HepG2 (cell line): ENCODE data around the gene YIPF3. TPM values are rescaled to one million over a fixed set of nuclear protein-coding genes. Genes with fewer than 3 reads are reported as not detected.

Experiments
- FOXO1 ChIP-seq: sonication (generic); formaldehyde crosslinking; IDR thresholded peaks from 2 replicates; pipeline ENCODE4 v1.4.0; 2020; ENCODE audit warnings: missing genetic modification reagents
- MXD4 ChIP-seq: IDR thresholded peaks from 2 replicates; pipeline ENCODE4 v1.6.1; 2016; ENCODE audit warnings: mild to moderate bottlenecking, missing biosample characterization, missing genetic modification reagents
- SRSF4 ChIP-seq: fragments of 200-400 bp; formaldehyde crosslinking; IDR thresholded peaks from one replicate; pipeline ENCODE4 v1.6.1; 2018; ENCODE audit warnings: mild to moderate bottlenecking, low read depth, low read length, moderate library complexity; ENCODE audit not compliant: poor library complexity, severe bottlenecking
- ZBTB42 ChIP-seq: sonication (generic); formaldehyde crosslinking; IDR thresholded peaks from 2 replicates; pipeline ENCODE4 v1.5.0; 2020; ENCODE audit warnings: mild to moderate bottlenecking, missing genetic modification reagents
- ZEB1 ChIP-seq: IDR thresholded peaks from 2 replicates; pipeline ENCODE4 v1.6.1; 2012; ENCODE audit warnings: mild to moderate bottlenecking, low read depth, inconsistent platforms; ENCODE audit not compliant: insufficient replicate concordance
- ZFP62 ChIP-seq: sonication (generic); formaldehyde crosslinking; IDR thresholded peaks from 2 replicates; pipeline ENCODE4 v1.4.0; 2020; ENCODE audit warnings: missing genetic modification reagents
- ZFX ChIP-seq: sonication (generic); formaldehyde crosslinking; IDR thresholded peaks from 2 replicates; pipeline ENCODE4 v1.4.0; 2020; ENCODE audit warnings: mild to moderate bottlenecking, low read depth, missing genetic modification reagents, moderate library complexity
- ZMAT3 ChIP-seq: sonication (generic); formaldehyde crosslinking; conservative IDR thresholded peaks from 2 replicates; pipeline ENCODE4 v1.7.0; 2021; ENCODE audit warnings: missing genetic modification reagents
- ZNF180 ChIP-seq: sonication (generic); formaldehyde crosslinking; IDR thresholded peaks from 2 replicates; pipeline ENCODE4 v1.4.0; 2020; ENCODE audit warnings: low read depth, missing genetic modification reagents, borderline replicate concordance
- ZNF230 ChIP-seq: sonication (generic); formaldehyde crosslinking; IDR thresholded peaks from 2 replicates; pipeline ENCODE4 v1.4.0; 2020; ENCODE audit warnings: mild to moderate bottlenecking, missing genetic modification reagents
- ZNF329 ChIP-seq: sonication (generic); formaldehyde crosslinking; IDR thresholded peaks from 2 replicates; pipeline ENCODE4 v1.9.0; 2021; ENCODE audit warnings: low read depth, mild to moderate bottlenecking, missing genetic modification reagents
- ZNF431 ChIP-seq: sonication (generic); formaldehyde crosslinking; IDR thresholded peaks from 2 replicates; pipeline ENCODE4 v1.9.0; 2022; ENCODE audit warnings: missing genetic modification reagents, low read depth, mild to moderate bottlenecking, borderline replicate concordance
- ZNF766 ChIP-seq: sonication (generic); formaldehyde crosslinking; IDR thresholded peaks from 2 replicates; pipeline ENCODE4 v1.5.0; 2020; ENCODE audit warnings: missing genetic modification reagents, borderline replicate concordance
- ZSCAN20 ChIP-seq: sonication (generic); formaldehyde crosslinking; IDR thresholded peaks from 2 replicates; pipeline ENCODE4 v1.4.0; 2020; ENCODE audit warnings: missing genetic modification reagents, mild to moderate bottlenecking, borderline replicate concordance
- polyA plus RNA-seq, 8 experiments: library from polyadenylated mRNA; depleted of rRNA in 3 of 8; stranded (reverse) in 7 of 8; unstranded in 1 of 8; fragments of >200 nt; fragmentation: Illumina TruSeq in 4 of 8; extraction: Trizol in 4 of 8; gene quantifications; 2 replicates each; pipeline versions ENCODE4 v1.2.1 to v1.2.3, GENCODE V29; 2011 to 2016; ENCODE audit warnings: low read depth in 4 of 8, missing spikeins in 1 of 8, mixed read lengths in 1 of 8; ENCODE audit not compliant: insufficient read depth in 1 of 8
- total RNA-seq, 5 experiments: library from RNA; depleted of rRNA; stranded (reverse); fragments of >200 nt; fragmentation: Illumina TruSeq; extraction: Trizol; gene quantifications; 2 replicates each; pipeline ENCODE4 v1.2.3, GENCODE V29; 2016; ENCODE audit warnings: low read depth in 1 of 5
- TF ChIP-seq, protein P1 (sequence below): sonication (generic); formaldehyde crosslinking; IDR thresholded peaks from 2 replicates; pipeline ENCODE4 v1.5.0; 2020; ENCODE audit warnings: mild to moderate bottlenecking, low read depth, missing genetic modification reagents, borderline replicate concordance
- TF ChIP-seq, protein P2 (sequence below): sonication (generic); formaldehyde crosslinking; IDR thresholded peaks from 2 replicates; pipeline ENCODE4 v1.5.0; 2020; ENCODE audit warnings: missing genetic modification reagents, mild to moderate bottlenecking, borderline replicate concordance
- TF ChIP-seq, protein P3 (sequence below): sonication (generic); formaldehyde crosslinking; IDR thresholded peaks from 2 replicates; pipeline ENCODE4 v1.5.0; 2020; ENCODE audit warnings: mild to moderate bottlenecking, missing genetic modification reagents, moderate library complexity
- TF ChIP-seq, protein P4 (sequence below): sonication (generic); formaldehyde crosslinking; IDR thresholded peaks from 2 replicates; pipeline ENCODE4 v1.8.0; 2022; ENCODE audit warnings: missing genetic modification reagents, low read depth, mild to moderate bottlenecking, borderline replicate concordance
- TF ChIP-seq, protein P5 (sequence below): sonication (generic); formaldehyde crosslinking; IDR thresholded peaks from 2 replicates; pipeline ENCODE4 v1.5.0; 2020; ENCODE audit warnings: missing genetic modification reagents
- TF ChIP-seq, protein P6 (sequence below): sonication (generic); formaldehyde crosslinking; IDR thresholded peaks from 2 replicates; pipeline ENCODE4 v1.9.0; 2021; ENCODE audit warnings: missing genetic modification reagents, borderline replicate concordance
- TF ChIP-seq, protein P7 (sequence below): sonication (generic); formaldehyde crosslinking; IDR thresholded peaks from 2 replicates; pipeline ENCODE4 v1.5.0; 2020; ENCODE audit warnings: missing genetic modification reagents

Gene YIPF3
- total and polyA plus RNA-seq, 2 of the 13 experiments (the other 11 are each of a cell fraction or from before 2014, with no cell fraction given) = 107 to 206 TPM

DNA sequence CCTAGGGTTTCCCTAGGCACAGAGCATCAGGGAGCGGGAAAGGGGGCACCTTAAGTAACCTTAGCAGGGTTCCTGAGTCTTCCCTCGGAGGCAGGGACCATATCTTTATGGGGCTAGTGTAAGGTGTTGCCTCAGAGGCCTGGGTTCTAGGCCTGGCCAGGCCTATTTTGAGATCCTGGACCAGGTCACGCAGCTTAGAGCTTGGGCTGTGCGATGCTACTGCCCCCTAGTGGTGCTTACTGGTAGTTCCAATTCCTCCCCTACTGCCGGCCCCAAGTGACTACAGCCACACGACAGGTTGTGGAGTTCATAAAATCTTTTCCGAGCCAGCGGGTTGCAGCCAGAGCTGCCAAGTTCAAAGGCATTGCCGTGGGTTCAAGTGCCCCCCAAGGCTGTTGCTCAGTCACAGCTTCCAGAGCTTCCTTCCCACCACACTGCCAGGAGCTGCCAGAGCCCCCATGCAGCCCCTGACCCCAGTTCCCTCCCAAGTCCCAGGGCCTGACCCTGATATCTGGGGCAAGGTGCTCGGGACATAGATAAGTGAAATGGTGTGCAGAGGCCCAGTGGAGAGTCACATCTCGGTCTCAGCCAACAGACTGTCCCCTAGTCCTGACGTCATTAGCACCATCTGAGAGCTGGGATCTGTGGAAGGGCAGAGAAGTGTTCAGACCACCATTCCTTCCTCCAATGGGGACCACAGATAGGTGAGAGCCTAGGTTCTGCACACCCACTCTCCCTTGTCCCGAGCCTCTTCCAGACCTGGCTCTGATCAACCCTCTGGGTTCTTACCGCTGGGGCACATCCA lies 9.9 kb downstream of the YIPF3 start (continued):
- TF ChIP-seq, protein P1, sequence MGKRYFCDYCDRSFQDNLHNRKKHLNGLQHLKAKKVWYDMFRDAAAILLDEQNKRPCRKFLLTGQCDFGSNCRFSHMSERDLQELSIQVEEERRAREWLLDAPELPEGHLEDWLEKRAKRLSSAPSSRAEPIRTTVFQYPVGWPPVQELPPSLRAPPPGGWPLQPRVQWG (CRISPR knock-in tag) = no peak
- TF ChIP-seq FOXO1 (CRISPR knock-in tag) (no peak), ZMAT3 (no peak), ZEB1 (peak; percentile 62), ZNF329 (CRISPR knock-in tag) (no peak), ZFP62 (CRISPR knock-in tag) (no peak), ZNF180 (CRISPR knock-in tag) (no peak), ZNF766 (CRISPR knock-in tag) (no peak), ZFX (peak; percentile 81), ZBTB42 (CRISPR knock-in tag) (no peak), ZNF431 (no peak), ZSCAN20 (CRISPR knock-in tag) (no peak), MXD4 (CRISPR knock-in tag) (no peak), ZNF230 (CRISPR knock-in tag) (no peak), SRSF4 (no peak)
- TF ChIP-seq, protein P2, sequence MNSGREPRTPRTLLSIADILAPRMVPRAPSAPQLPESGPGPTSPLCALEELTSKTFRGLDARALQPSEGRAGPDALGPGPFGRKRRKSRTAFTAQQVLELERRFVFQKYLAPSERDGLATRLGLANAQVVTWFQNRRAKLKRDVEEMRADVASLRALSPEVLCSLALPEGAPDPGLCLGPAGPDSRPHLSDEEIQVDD (CRISPR knock-in tag) = no peak
- TF ChIP-seq, protein P3, sequence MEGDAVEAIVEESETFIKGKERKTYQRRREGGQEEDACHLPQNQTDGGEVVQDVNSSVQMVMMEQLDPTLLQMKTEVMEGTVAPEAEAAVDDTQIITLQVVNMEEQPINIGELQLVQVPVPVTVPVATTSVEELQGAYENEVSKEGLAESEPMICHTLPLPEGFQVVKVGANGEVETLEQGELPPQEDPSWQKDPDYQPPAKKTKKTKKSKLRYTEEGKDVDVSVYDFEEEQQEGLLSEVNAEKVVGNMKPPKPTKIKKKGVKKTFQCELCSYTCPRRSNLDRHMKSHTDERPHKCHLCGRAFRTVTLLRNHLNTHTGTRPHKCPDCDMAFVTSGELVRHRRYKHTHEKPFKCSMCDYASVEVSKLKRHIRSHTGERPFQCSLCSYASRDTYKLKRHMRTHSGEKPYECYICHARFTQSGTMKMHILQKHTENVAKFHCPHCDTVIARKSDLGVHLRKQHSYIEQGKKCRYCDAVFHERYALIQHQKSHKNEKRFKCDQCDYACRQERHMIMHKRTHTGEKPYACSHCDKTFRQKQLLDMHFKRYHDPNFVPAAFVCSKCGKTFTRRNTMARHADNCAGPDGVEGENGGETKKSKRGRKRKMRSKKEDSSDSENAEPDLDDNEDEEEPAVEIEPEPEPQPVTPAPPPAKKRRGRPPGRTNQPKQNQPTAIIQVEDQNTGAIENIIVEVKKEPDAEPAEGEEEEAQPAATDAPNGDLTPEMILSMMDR (CRISPR knock-in tag) = peak; percentile 98
- TF ChIP-seq, protein P4, sequence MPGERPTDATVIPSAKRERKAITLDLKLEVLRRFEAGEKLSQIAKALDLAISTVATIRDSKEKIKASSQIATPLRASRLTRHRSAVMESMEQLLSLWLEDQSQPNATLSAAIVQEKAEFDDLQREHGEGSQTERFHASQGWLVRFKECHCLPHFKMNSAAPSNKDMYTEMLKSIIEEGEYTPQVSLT (CRISPR knock-in tag) = no peak
- TF ChIP-seq, protein P5, sequence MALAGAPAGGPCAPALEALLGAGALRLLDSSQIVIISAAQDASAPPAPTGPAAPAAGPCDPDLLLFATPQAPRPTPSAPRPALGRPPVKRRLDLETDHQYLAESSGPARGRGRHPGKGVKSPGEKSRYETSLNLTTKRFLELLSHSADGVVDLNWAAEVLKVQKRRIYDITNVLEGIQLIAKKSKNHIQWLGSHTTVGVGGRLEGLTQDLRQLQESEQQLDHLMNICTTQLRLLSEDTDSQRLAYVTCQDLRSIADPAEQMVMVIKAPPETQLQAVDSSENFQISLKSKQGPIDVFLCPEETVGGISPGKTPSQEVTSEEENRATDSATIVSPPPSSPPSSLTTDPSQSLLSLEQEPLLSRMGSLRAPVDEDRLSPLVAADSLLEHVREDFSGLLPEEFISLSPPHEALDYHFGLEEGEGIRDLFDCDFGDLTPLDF (CRISPR knock-in tag) = no peak
- TF ChIP-seq, protein P6, sequence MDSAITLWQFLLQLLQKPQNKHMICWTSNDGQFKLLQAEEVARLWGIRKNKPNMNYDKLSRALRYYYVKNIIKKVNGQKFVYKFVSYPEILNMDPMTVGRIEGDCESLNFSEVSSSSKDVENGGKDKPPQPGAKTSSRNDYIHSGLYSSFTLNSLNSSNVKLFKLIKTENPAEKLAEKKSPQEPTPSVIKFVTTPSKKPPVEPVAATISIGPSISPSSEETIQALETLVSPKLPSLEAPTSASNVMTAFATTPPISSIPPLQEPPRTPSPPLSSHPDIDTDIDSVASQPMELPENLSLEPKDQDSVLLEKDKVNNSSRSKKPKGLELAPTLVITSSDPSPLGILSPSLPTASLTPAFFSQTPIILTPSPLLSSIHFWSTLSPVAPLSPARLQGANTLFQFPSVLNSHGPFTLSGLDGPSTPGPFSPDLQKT = no peak
- TF ChIP-seq, protein P7, sequence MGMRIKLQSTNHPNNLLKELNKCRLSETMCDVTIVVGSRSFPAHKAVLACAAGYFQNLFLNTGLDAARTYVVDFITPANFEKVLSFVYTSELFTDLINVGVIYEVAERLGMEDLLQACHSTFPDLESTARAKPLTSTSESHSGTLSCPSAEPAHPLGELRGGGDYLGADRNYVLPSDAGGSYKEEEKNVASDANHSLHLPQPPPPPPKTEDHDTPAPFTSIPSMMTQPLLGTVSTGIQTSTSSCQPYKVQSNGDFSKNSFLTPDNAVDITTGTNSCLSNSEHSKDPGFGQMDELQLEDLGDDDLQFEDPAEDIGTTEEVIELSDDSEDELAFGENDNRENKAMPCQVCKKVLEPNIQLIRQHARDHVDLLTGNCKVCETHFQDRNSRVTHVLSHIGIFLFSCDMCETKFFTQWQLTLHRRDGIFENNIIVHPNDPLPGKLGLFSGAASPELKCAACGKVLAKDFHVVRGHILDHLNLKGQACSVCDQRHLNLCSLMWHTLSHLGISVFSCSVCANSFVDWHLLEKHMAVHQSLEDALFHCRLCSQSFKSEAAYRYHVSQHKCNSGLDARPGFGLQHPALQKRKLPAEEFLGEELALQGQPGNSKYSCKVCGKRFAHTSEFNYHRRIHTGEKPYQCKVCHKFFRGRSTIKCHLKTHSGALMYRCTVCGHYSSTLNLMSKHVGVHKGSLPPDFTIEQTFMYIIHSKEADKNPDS (CRISPR knock-in tag) = no peak
